HG02885 (cell line): ENCODE results near the gene CD24.
"Not testable (repeated sequence)": the region's sequence is repeated elsewhere in the genome, so short reads cannot be mapped to it uniquely, and the experiment has no call there.

Source experiments
- ATAC-seq: cut with Tn5 transposase; IDR thresholded peaks from one replicate; pipeline ENCODE4 v1.9.1; 2021; ENCODE audit warnings: mild to moderate bottlenecking; ENCODE audit not compliant: unreplicated experiment, poor library complexity

Gene CD24, protein sequence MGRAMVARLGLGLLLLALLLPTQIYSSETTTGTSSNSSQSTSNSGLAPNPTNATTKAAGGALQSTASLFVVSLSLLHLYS

DNA sequence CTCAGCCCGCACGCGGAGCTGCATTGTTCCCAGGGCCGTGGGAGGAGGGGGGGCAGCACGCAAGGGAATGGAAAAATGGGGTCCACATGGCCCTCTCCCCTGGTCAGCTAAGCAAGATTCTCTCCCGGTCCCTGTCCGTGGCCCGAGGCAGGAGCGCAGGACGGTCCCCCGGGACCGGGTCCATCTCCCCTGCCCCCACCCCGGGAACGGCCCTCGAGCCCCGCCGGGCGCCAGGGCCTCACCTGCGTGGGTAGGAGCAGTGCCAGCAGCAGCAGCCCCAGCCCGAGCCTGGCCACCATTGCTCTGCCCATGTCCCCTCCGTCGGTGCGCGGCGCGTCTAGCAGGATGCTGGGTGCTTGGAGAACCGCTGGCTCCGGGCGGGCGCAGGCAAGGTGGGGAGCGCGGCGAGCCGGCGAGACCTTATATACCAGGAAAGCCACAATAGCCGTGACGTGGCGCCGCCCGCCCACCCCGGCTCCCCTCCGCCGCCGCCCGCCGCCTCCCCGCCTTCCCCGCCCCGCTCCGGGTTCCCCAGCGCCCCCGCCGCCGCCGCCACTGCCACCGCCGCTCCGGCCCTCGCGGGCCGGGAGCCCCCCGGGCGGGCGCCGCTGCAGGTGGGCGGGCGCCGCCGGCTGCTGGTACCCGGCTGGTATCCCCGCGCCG, at the start of gene CD24:
Gene CD24, minus strand, starts transcription at position 394 of the 663 bp plus-strand sequence. Its CDS starts 83 bp downstream, at position 311.
- peak; percentile 32 for ATAC-seq

DNA sequence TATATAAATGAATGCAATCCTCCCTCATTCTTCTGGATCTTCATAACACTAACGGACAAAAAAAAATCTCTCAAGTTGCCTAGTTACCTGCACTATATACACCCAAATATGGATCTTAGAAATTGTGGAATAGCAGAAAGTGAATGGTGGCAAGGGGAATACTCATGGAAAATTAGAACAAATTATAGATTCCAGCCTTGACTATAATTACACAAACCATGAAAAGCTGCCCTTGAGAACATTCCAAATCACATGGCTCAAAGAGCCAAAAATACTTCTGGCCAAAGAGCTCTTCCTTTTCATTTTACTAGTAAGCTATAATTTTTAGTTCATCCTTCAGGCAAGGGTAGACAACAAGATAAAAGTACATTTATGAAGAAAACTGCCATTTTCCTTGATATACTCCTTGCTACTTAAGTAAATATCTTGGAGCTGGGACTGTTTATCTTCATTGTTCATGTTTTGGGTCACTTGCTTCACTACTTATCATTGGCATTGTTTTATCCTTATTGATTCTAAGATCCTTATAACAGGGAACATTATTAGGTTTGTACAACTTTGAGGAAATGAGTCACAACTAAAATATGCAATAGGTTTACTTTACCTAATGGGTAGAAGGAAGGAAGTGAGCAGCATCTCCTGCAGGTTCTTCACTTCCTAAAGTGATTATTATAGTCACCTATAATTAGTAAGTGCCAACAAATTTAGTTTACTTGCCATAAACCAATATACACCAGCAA, 47.1 kb upstream of the CD24 start:
- no peak for ATAC-seq

DNA sequence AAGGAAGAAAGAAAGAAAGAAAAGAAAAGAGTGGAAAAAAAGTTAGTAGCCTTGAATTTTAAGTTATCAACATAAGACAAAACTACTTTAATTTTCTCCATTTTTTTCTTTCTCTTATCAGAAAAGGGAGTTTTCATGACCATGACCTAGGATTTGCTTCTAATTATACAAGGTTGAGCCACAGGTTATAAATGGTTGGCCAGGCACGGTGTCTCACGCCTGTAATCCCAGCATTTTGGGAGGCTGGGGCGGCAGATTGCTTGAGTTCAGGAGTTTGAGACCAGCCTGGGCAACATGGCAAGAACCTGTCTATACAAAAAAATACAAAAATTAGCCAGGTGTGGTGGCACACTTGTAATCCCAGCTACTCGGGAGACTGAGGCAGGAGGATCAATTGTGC, 45.7 kb upstream of the CD24 start:
- ATAC-seq, result no peak

DNA sequence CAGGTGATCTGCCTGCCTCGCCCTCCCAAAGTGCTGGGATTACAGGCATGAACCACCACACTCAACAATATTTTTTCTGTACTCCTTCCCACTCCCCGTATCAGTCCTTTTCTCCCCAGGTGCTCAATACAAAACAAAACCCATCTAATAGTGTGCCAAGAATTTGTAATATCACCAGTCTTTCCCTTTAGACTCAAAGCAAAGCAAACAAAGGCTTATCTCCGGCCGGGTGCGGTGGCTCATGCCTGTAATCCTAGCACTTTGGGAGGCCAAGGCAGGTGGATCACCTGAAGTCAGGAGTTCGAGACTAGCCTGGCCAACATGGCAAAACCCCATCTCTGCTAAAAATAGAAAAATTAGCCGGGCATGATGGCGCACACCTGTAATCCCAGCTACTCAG, 45.1 kb upstream of the CD24 start:
- ATAC-seq, result not testable (repeated sequence)

DNA sequence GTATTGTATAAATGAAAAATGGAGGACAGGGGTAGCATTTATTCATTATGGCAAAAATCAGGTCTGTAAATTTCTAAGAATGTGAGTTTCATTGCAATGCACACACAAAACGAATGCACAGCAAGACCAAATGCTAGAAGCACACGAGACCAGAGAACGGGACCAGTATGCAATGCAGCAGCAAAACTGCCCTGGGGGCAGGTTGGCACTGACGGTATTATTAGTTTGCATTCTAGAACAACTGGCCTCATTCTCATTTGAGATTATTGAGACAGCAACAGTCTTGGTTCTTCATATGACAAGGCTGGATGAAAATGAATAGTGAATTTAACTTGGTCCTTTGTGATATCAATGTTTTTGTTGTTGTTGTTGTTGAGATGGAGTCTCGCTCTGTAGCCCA, 44.5 kb upstream of the CD24 start:
- ATAC-seq, result no peak

DNA sequence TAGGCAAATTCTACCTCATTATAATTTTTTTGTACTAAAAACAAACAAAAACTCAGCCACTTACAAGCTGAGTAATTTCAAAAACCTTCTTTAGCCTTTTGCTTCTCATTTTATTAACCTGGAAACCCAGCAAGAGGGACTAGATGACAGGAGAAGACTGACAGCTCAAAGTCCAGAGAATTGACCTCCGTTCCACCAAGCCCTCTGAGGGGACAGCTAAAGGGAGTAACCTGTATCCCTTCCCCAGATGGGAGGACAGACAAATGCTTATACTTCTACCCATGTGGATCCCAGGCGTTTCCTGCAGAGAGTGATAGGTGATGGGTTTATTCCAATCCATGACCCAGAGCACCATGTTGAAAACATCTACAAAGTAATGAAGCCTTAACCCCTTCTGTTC, 35.0 kb upstream of the CD24 start:
- no peak for ATAC-seq

DNA sequence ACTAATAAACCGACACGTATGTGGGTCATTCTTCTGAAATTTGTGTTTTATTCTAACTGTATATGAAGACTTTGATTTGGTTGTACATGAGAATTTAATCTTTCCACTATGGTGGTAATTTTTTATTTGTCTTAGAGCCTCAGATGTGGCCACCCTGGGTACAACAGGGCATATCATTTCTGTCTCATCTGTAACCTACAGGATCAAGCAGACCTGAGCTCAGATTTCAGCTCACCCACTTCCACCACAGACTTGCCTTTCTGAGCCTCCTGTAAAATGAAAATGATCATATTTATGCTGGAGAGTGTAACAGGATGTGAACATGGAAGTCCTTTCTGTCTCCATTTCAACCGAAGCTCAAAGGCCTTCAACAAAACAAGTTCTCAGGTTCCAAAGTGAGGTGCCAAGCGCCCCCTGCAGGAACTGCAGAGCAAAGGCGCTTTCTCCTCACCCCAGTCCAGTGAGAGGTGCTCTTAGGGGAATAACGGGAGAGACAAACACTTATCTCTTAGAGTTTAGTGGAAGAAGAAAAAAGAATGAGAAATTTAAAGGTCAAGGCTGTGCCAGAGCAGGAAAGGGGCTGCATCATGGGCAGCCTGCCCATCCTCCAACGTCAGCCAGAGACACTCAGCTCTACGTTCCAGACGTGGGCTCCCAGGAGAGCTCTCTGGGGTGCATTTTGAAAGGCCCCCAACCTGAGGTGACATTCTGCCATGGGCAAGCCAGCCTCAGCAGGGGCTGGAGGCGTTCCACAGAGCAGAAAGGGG, 23.0 kb upstream of the CD24 start:
- no peak for ATAC-seq

DNA sequence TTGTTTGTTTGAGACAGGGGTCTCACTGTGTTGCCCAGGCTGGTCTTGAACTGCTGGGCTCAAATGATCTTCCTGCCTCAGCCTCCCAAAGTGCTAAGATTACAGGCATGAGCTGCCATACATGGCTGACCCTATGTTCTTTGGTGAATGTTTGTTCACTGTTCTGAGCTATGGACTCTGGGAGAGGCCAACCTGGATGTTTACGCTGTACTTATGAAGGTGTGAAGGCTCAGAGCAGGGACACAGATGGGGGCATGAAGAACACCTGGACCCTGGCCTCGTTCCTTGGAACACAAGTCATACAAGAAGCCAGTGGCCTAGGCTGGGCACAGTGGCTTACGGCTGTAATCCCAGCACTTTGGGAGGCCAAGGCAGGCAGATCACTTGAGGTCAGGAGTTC, 21.1 kb upstream of the CD24 start:
- ATAC-seq, result no peak

DNA sequence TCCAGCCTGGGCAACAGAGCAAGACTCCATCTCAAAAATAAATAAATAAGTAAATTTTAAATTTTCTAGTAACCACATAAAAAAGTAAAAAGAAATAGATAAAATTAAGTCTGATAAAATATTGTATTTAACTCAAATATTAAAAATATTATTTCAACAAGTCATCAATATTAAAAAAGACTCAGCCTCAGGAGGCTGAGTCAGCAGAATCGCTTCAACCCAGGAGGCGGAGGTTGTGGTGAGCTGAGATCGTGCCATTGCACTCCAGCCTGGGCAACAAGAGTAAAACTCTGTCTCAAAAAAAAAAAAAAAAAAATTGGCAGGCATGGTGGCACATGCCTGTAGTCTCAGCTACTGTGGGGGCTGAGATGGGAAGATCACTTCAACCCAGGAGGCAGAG, 15.2 kb upstream of the CD24 start:
- not testable (repeated sequence) for ATAC-seq

DNA sequence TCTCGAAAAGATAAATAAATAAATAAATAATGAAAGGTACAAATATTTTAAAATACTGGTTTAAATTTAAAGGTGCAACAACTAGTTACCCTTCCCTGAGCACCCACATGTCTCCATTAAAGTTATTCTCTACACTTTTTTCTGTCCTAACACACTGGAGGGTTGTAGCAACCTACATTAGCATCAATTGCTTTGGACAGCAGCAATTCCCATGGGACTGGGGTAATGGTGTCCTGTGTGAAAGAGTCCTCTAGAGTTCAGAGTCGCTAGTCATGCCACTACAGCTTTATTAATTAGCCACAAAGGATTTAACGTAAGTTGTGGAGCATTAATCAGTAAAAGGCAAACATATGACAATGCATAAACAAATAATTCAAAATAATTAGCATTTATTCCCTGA, 14.1 kb upstream of the CD24 start:
- ATAC-seq, result no peak

DNA sequence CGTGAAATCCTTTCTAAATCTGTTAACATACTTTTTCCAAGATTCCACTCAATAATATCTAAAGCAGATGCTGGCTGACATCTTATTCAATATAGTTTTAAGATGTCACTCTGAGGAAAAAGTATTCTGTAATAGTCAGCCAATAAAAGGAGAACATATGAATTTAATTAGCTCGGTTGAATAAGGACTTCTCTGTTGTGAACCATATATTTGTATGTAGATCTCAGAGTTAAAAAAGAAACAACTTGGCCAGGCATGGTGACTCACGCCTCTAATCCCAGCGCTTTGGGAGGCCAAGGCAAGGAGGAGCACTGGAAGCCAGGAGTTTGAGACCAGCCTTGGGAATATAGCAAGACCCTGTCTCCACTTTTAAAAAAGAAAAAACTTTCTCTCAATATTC, 7.4 kb upstream of the CD24 start:
- no peak for ATAC-seq

DNA sequence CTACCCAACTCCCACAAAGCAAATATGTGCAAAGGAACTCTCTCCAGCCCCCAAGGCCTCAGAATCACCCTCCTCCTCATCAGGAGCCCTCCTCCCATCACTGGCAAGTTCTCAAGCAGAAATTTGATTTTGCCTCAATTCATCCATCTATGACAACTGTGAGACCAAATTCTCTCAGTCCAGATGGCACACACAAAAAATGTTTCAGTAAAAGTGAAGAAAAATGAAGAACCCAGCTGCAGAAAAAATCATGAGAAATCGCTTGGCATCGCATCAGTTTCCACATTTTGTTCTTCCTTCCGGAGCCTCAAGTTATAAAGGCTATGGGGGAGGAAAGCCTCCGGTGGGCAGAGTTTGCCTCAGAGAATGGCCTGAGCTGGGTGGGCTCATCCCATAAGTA, 6.4 kb upstream of the CD24 start:
- ATAC-seq, result no peak

DNA sequence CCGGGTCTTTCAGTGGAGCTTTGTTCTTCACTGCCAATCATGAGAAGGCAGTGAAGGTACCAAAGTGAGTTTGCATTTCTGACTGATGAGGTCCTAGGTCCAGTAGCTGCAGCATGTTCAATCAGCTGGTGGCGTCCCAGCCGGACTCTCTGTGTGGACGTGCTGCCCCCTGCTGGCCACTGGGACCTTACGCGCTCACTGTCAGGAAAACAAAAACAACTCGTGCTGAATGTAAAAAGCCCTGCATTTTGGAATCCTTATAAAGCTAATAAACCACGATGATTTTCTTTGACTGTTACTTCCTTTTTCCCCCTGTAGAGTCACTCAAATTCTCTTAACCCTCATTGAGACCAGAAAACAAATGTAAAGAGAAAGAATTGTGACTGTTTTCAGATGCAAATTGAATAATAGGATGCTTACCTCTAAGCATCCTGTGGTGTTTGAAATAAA, 4.9 kb upstream of the CD24 start:
- peak; percentile 57 for ATAC-seq

DNA sequence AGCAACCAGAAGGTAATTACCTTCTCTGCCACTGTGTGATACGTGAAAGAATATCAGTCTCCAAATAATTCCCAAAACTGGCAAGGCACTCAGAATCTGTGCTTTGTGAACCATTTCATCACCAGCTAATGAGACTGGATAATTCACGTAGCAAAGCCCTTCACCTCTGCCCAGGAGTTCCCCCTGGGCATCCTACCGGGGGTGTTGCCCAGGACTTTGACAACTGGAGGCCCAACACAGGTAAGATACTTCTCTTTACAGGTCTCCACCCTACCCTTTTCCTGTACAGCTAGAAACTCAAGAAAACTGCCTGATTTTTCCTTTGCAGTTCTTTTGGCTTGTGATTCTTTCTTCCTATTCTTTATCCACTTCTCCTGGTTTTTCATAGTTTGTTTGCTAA, 2.7 kb upstream of the CD24 start:
- no peak for ATAC-seq

DNA sequence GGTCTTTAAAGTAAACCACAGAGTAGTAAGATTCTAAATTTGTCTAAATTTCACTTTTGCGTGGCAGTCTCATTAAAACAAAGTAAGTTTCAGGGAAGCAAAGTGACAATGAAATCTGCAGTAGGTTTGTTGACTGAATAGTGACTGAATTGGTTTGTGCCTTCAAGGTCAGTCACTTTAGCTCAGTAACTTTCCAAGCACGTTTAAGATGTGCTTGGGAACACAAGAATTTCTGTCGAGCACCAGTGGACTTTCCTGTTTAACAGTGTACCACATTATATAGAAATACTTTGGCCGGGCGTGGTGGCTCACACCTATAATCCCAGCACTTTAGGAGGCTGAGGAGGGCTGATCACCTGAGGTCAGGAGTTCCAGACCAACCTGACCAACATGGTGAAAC, 1.7 kb upstream of the CD24 start:
- no peak for ATAC-seq

DNA sequence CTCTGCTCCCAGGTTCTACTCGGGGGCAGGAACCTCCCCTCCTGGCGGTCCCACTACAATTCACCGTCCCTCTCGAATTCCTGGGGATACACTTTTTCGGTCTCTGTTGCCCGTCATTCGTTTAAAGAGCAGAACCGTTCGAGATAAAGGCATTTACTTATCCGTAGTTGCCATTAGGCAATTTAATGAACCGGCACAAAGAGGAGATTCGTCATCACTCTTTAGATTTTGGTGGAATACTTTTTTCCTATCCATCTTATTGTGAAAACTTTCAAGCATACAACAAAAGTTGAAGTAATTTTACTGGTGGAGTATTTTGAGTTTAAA, 1.2 kb upstream of the CD24 start:
- no peak for ATAC-seq

DNA sequence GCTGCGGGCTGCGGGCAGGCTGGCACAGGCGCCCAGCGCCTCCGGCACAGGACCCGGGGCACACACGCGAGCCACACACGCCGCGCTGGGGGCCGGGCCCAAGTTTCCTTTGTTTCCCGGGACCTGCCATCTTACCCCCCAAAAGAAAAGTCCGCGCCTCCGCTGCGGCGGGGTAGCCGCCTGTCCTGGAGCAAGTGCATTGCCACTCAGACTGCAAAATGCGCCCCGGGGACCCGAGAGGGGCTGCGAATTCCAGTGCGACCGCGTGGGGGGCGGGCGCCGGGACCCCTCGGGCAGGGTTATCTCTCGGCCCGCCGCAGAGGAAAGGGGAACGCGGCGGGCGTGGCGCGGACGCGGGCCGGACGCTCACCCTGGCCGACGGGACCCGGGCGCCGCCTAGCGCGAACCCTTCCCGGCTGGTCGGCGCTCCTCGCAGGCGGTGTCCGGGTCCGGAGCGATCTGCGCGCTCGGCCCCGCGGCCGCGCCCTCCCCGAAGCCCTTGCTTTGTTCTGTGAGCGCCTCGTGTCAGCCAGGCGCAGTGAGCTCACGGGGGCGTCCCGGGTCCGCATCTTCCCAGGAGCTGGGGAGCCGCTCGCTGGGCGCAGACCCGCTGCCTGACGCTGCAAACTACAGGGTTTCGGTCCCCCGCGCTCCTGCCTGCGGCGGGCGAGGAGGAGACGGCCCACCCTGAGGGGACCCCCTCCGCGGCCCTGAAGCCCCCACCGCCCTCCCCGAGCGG, 639 bp upstream of the CD24 start:
- ATAC-seq, result peak; percentile 66

DNA sequence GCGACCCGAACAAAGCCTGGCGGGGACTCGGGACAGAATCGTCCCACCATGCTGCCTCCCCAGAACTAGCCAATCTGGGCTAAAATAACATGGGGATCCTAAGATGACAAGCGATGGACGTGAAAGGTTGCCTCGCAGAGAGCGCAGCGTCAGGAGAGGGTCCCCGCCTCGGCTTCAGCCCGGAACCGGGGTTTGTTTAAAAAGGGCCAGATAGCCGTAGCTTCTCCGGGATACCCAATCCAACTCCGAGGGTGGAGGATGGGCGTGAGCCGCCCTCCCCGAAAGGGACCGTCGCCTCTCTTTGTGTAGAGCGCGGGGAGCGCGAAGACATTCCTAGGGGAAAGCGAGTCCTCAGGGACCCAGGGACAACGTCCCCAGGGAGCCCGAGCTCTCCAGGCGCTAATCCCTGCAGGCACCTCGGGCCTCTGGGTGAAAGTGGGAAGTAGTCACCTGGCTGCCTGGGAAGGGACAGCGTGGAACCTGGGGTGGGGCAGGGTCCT, 643 bp downstream of the CD24 start:
- ATAC-seq, result no peak

DNA sequence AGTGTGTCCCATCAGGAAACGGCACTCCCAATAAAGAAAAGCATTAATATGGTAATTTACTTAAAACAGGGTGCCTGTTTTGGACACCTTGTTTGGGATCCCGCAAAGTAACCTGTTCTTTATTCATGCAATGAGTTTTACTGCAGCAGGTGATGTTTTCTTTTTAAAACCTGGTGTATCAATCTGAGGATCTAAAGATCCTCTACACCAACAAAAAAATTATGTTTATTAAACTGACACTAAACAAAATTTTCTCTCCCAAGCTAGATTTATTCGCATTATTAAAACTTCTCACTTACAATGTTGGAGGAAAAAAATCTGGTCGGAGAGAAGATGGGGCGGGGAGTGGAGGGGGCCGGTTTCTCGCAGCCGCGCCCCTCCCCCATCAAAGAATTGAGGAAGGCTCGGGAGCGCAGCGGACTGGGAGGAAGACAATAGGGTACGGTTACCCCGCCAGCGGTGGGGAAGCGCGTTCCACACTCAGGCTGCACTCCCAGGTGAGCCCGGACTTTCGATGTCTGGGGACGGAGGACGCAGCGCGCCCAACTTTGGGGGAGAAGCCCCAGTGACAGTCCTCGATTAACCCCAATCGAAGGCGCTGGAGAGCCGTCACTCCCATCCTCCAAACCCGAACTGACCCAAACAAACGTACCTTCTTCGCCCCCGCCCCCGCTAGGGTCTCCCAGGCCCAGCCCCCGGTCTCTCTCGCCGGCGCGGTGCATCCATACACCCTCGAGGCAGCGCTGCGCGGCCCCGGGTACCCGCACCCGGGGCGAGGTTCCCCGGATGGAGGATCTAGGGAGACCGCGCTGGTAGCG, 1.3 kb downstream of the CD24 start:
- ATAC-seq, result no peak

DNA sequence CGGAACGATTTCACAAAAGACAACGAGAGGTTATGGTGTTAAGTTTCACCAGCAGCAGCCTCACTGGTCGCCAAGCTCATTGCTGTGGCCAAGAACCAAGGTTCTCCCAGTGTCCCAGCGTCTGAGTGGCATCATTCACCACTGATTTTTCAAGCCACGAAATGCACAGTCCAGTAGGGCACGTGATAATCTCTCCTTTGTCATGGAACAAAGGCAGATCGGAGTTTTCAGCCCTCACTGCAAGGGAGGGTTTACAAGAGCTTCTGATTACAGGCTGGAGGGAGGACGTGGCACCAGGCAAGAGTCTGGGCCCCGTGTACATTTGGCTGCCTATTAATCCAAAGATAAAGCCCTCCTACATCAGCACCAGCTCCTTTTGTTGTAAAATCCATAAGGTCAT, 2.0 kb downstream of the CD24 start:
- ATAC-seq, result no peak
